ENCODE data around the gene LRPPRC.

DNA sequence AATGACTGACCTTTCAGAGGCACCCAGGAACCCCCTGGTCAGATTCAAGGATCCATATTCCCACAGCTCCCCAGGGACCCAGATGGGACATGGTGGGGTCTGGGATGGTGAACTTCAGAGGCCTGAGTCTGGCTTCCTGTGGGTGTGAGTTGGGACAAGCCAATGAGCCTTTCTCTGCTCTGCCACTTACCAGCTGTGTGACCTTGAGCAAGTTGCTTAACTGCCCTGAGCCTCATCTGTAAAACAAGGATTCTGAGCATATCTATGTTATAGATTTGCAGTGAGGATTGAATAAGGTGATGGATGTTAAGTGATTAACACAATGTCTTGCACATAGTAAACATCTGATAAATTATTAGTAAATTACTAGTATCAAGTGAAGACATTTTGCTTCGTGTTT, 150.6 kb downstream of the LRPPRC start:
- TF ChIP-seq, protein P1, sequence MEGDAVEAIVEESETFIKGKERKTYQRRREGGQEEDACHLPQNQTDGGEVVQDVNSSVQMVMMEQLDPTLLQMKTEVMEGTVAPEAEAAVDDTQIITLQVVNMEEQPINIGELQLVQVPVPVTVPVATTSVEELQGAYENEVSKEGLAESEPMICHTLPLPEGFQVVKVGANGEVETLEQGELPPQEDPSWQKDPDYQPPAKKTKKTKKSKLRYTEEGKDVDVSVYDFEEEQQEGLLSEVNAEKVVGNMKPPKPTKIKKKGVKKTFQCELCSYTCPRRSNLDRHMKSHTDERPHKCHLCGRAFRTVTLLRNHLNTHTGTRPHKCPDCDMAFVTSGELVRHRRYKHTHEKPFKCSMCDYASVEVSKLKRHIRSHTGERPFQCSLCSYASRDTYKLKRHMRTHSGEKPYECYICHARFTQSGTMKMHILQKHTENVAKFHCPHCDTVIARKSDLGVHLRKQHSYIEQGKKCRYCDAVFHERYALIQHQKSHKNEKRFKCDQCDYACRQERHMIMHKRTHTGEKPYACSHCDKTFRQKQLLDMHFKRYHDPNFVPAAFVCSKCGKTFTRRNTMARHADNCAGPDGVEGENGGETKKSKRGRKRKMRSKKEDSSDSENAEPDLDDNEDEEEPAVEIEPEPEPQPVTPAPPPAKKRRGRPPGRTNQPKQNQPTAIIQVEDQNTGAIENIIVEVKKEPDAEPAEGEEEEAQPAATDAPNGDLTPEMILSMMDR (IDR thresholded peaks at IDR 0.05 in 4 of 5, conservative IDR thresholded peaks at IDR 0.05 in 1 of 5), result no peak
- TF ChIP-seq POLR2A (IDR thresholded peaks at IDR 0.05), result no peak

All from gastrocnemius medialis (tissue), 4 donors.